ENCODE results near the gene SMAD2. TPM values are rescaled to one million over a fixed set of nuclear protein-coding genes. Genes with fewer than 3 reads are reported as not detected.

The SMAD2 gene
- total and polyA plus RNA-seq, 2 of the 8 experiments (the other 6 are each of a cell fraction or from before 2014, with no cell fraction given), result 28.4 to 124 TPM

DNA sequence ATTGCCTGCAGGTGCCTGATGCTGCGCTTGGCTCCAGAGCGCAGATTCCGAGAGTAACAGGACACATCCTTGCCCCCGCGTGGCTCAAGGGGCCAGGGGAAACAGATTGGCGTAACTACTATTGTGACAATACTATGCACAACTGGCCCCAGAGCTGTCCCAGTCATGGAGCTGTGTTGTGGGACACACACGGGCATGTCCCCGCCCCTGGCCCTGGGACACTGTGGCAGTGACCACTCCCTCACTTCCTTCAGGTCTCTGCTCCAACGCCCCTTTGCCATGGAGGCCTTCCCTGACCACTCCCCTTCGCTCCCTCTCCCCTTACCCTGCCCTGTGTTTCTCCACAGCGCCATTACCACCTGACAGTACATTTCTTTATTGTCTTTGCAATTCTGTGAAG, 132.1 kb downstream of the SMAD2 start:
- CTCF ChIA-PET (ENCODE audit: partially characterized antibody), result no interaction called here

More for the DNA sequence above, 132.1 kb downstream of the SMAD2 start:
- TF ChIP-seq EGR1 (IDR thresholded peaks at IDR 0.05; ENCODE audit: borderline replicate concordance, low read depth, low read length), result no peak
- Histone ChIP-seq H4K91ac (replicated peaks; ENCODE audit: insufficient read length, low read length) (peak overlapping the region; percentile 46), H3K18ac (ENCODE audit: extremely low read depth, low read length) (peak overlapping the region; percentile 32; the same call in 1 of the 2 replicates), H3K27ac (ENCODE audit: low read depth, low read length) (no peak overlapping the region), H2BK120ac (replicated peaks; ENCODE audit: low read depth, low read length) (no peak overlapping the region), H3K4me3 (ENCODE audit: extremely low read depth in 1 of 4, insufficient read depth in 2 of 4, low read depth in 3 of 4, low read length in 4 of 4) (no peak overlapping the region), H3K23ac (ENCODE audit: insufficient read length) (no peak overlapping the region), H3K4me1 (replicated peaks in 1 of 4; ENCODE audit: control insufficient read depth in 3 of 4, insufficient read depth in 4 of 4, low read length in 3 of 4) (peaks cover 0 to 6% (median 2%) of the 10 kb centered on the region in 4 experiments; a peak in 3 of 7 replicates), H3K4ac (replicated peaks; ENCODE audit: insufficient read length, low read depth, low read length) (no peak overlapping the region), H2BK15ac (ENCODE audit: low read length) (no peak overlapping the region), H3K23me2 (ENCODE audit: low read depth, low read length) (peaks cover 2% of the 10 kb centered on the region; the same call in 1 of the 2 replicates), H3K27me3 (replicated peaks in 1 of 4; ENCODE audit: control insufficient read depth in 3 of 4, extremely low read depth in 1 of 4, insufficient read depth in 3 of 4, low read length in 3 of 4) (no peaks in the 10 kb centered on the region), H2BK5ac (ENCODE audit: low read depth, low read length) (no peak overlapping the region; the same call in 1 of the 2 replicates), H2BK12ac (ENCODE audit: low read depth, low read length) (no peak overlapping the region), H3K9me3 (ENCODE audit: insufficient read depth in 2 of 2, low read depth in 1 of 2, low read length in 1 of 2) (no peaks in the 10 kb centered on the region), H3K79me1 (ENCODE audit: low read depth, low read length) (no peaks in the 10 kb centered on the region), H3K79me2 (ENCODE audit: control insufficient read depth in 1 of 2, insufficient read depth in 2 of 2, low read length in 2 of 2) (no peaks in the 10 kb centered on the region), H3K4me2 (ENCODE audit: insufficient read depth in 1 of 2, low read depth in 2 of 2, low read length in 2 of 2) (no peak overlapping the region), H4K5ac (ENCODE audit: insufficient read length, low read depth, low read length) (no peak overlapping the region), H2AFZ (ENCODE audit: low read length) (0 out of 2 replicates have a peak overlapping the region, but pooled peaks have one; percentile 19), H3K36me3 (ENCODE audit: control insufficient read depth in 2 of 4, insufficient read depth in 4 of 4, low read length in 3 of 4) (no peaks in the 10 kb centered on the region), H3K14ac (ENCODE audit: insufficient read length) (no peak overlapping the region), H3K56ac (replicated peaks; ENCODE audit: insufficient read length, low read depth, low read length) (no peak overlapping the region), H2AK5ac (ENCODE audit: low read depth, low read length) (peak overlapping the region; percentile 75; the same call in 1 of the 2 replicates), H4K8ac (ENCODE audit: extremely low read depth, insufficient read depth, low read length) (no peak overlapping the region), H4K20me1 (replicated peaks in 1 of 2; ENCODE audit: control insufficient read depth in 1 of 2, insufficient read depth in 2 of 2, low read length in 2 of 2) (no peaks in the 10 kb centered on the region), H3K9ac (replicated peaks in 1 of 4; ENCODE audit: extremely low read depth in 1 of 4, low read depth in 3 of 4, low read length in 3 of 4) (no peak overlapping the region), H2BK20ac (ENCODE audit: low read length) (no peak overlapping the region)
- POLR2A ChIA-PET (ENCODE audit: partially characterized antibody), result no interaction called here
- FAIRE-seq (no peak), DNase-seq (ENCODE audit: low read depth in 1 of 2, low spot score in 2 of 2) (no peak)
- 89% methylated on average over 11 of the region's 11 CpGs; no CpG with 5 or more reads in 1 of the 2 experiments for WGBS, 2 experiments (ENCODE audit: extremely low coverage in 1 of 2, insufficient coverage in 1 of 2, insufficient read length in 1 of 2, insufficient replicate concordance in 2 of 2, low coverage in 1 of 2, low lambda C conversion rate in 2 of 2, missing lambda C conversion rate in 1 of 2)
